Endothelial cell of umbilical vein (primary cell): Measurements from ENCODE around the gene NLRP9.

ENCODE experiments used
- EZH2 ChIP-seq: IDR thresholded peaks from 2 replicates; pipeline ENCODE4 v1.6.1; 2012; ENCODE audit warnings: borderline replicate concordance, low read depth, mild to moderate bottlenecking, moderate library complexity, low read length, inconsistent platforms; ENCODE audit not compliant: severe bottlenecking
- GATA2 ChIP-seq: IDR thresholded peaks from 2 replicates; pipeline ENCODE4 v1.7.0; 2011; ENCODE audit warnings: low read depth, mild to moderate bottlenecking, moderate library complexity, mixed read lengths, low read length; ENCODE audit not compliant: insufficient read length, insufficient read depth
- JUN ChIP-seq: IDR thresholded peaks from 2 replicates; pipeline ENCODE4 v1.6.1; 2011; ENCODE audit warnings: borderline replicate concordance, low read depth; ENCODE audit not compliant: insufficient read length, insufficient read depth
- MAX ChIP-seq: IDR thresholded peaks from 2 replicates; pipeline ENCODE4 v1.6.1; 2011; ENCODE audit not compliant: insufficient read depth, insufficient read length
- POLR2A ChIP-seq: IDR thresholded peaks from 2 replicates; pipeline ENCODE4 v1.6.1; 2012; ENCODE audit warnings: low read depth, mild to moderate bottlenecking, control low read depth, low read length
- POLR2AphosphoS5 ChIP-seq: IDR thresholded peaks from 2 replicates; pipeline ENCODE4 v1.6.1; 2012; ENCODE audit warnings: low read depth, mild to moderate bottlenecking, control low read depth, low read length, moderate library complexity; ENCODE audit not compliant: insufficient read depth
- TF ChIP-seq, protein P1 (sequence below), 2 donors: IDR thresholded peaks; 1 replicate in 1 of 2; 2 replicates in 1 of 2; pipeline ENCODE4 v1.5.1; 2011; ENCODE audit warnings: low read length in 2 of 2, mild to moderate bottlenecking in 2 of 2, moderate library complexity in 2 of 2, control low read depth in 1 of 2, inconsistent platforms in 1 of 2, low read depth in 1 of 2; ENCODE audit not compliant: insufficient read depth in 1 of 2; ENCODE audit errors: extremely low read depth in 1 of 2

DNA sequence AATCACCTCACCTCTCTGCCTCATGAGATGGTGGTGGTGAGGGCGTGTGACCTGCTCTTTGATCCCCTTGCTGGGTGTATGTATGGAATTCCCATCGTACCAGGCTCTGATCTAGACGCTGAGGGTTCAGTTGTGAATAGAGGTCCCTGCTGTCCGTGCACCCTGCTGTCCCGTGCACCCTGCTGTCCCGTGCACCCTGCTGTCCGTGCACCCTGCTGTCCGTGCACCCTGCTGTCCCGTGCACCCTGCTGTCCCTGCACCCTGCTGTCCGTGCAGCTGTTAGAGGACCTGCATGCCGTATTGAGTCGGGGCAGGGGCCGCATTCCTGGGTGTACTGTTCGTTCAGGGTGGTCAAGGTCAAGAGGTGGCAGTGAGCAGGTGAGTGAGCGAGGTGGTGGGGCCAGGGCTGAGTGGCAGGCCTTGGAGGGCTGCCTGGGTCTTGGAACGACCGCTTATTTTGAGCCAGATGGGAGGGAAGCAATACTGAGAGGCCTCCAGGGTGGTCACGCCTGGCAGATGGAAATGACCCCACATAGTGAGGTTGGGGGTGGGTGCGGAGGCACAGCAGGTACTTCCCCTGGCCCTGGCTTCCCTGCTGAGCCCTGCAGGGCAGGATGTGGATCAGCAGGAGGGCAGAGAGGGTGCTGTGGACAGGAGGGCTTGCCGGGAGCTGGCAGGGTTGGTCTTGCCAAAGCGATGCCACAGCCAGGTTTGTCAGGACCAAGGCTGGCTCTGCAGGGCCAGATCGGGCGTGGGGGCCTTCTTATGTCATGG is 67.7 kb downstream of the NLRP9 start:
- TF ChIP-seq, protein P1, sequence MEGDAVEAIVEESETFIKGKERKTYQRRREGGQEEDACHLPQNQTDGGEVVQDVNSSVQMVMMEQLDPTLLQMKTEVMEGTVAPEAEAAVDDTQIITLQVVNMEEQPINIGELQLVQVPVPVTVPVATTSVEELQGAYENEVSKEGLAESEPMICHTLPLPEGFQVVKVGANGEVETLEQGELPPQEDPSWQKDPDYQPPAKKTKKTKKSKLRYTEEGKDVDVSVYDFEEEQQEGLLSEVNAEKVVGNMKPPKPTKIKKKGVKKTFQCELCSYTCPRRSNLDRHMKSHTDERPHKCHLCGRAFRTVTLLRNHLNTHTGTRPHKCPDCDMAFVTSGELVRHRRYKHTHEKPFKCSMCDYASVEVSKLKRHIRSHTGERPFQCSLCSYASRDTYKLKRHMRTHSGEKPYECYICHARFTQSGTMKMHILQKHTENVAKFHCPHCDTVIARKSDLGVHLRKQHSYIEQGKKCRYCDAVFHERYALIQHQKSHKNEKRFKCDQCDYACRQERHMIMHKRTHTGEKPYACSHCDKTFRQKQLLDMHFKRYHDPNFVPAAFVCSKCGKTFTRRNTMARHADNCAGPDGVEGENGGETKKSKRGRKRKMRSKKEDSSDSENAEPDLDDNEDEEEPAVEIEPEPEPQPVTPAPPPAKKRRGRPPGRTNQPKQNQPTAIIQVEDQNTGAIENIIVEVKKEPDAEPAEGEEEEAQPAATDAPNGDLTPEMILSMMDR (IDR thresholded peaks at IDR 0.05; ENCODE audit: extremely low read depth in 1 of 2, insufficient read depth in 1 of 2, low read depth in 1 of 2, low read length in 2 of 2) = no peak
- TF ChIP-seq POLR2AphosphoS5 = no peak
- TF ChIP-seq POLR2A = no peak
- TF ChIP-seq JUN = no peak
- no peak for TF ChIP-seq EZH2
- TF ChIP-seq GATA2 = no peak
- TF ChIP-seq MAX = no peak
